ENCODE measurements around the gene CACNA2D1.

DNA sequence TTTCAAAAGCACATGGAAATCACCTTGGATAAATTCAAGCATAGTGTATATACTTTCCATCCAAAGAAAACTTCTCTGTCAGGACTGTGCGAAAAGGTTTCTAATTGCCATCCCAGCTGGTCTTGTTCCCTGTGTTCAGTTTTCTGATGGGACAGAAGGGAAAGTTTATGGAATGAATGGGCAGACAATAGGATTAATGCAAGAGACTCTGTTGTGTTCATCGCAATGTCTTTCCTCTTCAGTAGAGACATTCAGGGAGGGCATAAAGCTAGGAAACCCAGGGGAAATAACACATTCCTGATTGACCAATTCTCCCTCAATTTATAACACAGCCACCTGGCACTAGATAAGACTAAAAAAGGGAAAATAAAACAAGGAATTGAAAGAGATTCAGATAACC is 78.9 kb downstream of the CACNA2D1 start:
- TF ChIP-seq CTCF (IDR thresholded peaks at IDR 0.05) = no peak
- TF ChIP-seq POLR2AphosphoS5 (IDR thresholded peaks at IDR 0.05; ENCODE audit: low read depth, low read length) = no peak
